PC-3 (cell line): ENCODE measurements around the gene DYSF. TPM values are rescaled to one million over a fixed set of nuclear protein-coding genes. Genes with fewer than 3 reads are reported as not detected.

ENCODE experiments used
- ATAC-seq: fragments of 200-7000 bp; cut with Tn5 transposase; 2 replicates; pipeline ENCODE4 v1.9.1; 2020; ENCODE audit warnings: mild to moderate bottlenecking, moderate library complexity
- BruUV-seq: library from RNA; stranded (reverse); fragments of 400-500 nt; replicated peaks from 2 replicates; lab custom pipeline; 2021; lab: Mats Ljungman, UMichigan
- CTCF ChIA-PET: fragments of 300-600 bp; sonication (Branson Sonifier 250); formaldehyde crosslinking; loops from one replicate; lab custom pipeline; 2022; ENCODE audit warnings: antibody characterized with exemption; lab: Charles Lee
- POLR2A ChIA-PET: fragments of 300-600 bp; sonication (Branson Sonifier 250); formaldehyde crosslinking; loops from one replicate; lab custom pipeline; 2022; ENCODE audit warnings: antibody characterized with exemption; ENCODE audit not compliant: unreplicated experiment; lab: Charles Lee
- DNase-seq: peaks from one replicate; pipeline ENCODE4 v3.0.0-alpha.2; 2015
- H2AFZ ChIP-seq: fragments of 300-600 bp; sonication (generic); 2 replicates; pipeline ENCODE4 v1.6.0; 2016; ENCODE audit warnings: antibody characterized with exemption, low read length
- H3F3A ChIP-seq: fragments of 300-600 bp; sonication (generic); one replicate; pipeline ENCODE4 v1.6.0; 2017; ENCODE audit warnings: antibody characterized with exemption, low read length, control low read depth, mild to moderate bottlenecking; ENCODE audit not compliant: unreplicated experiment
- H3K27ac ChIP-seq: fragments of 300-600 bp; sonication (generic); 2 replicates; pipeline ENCODE4 v1.5.1; 2016; ENCODE audit warnings: mild to moderate bottlenecking, low read length
- H3K27me3 ChIP-seq: fragments of 300-600 bp; sonication (generic); 2 replicates; pipeline ENCODE4 v1.6.1; 2016; ENCODE audit warnings: low read length, mixed read lengths
- H3K36me3 ChIP-seq: fragments of 300-600 bp; sonication (generic); 2 replicates; pipeline ENCODE4 v1.6.1; 2016; ENCODE audit warnings: low read depth, mixed run types, low read length, mixed read lengths
- H3K4me1 ChIP-seq: fragments of 300-600 bp; sonication (generic); 2 replicates; pipeline ENCODE4 v1.5.1; 2016; ENCODE audit warnings: low read length; ENCODE audit not compliant: insufficient read depth
- H3K4me2 ChIP-seq: fragments of 300-600 bp; sonication (generic); 2 replicates; pipeline ENCODE4 v1.6.0; 2016; ENCODE audit warnings: low read length
- H3K4me3 ChIP-seq: fragments of 300-600 bp; sonication (generic); 2 replicates; pipeline ENCODE4 v1.5.1; 2016; ENCODE audit warnings: mild to moderate bottlenecking, low read length, mixed read lengths
- H3K79me2 ChIP-seq: fragments of 300-600 bp; sonication (generic); 2 replicates; pipeline ENCODE4 v1.6.1; 2017; ENCODE audit warnings: low read length, mixed read lengths
- H3K9ac ChIP-seq: fragments of 300-600 bp; sonication (generic); 2 replicates; pipeline ENCODE4 v1.6.0; 2016; ENCODE audit warnings: mild to moderate bottlenecking, low read length
- H3K9me2 ChIP-seq: fragments of 300-600 bp; sonication (generic); replicated peaks from 2 replicates; pipeline ENCODE4 v1.6.1; 2016; ENCODE audit warnings: mixed run types, low read length, mixed read lengths
- H3K9me3 ChIP-seq: fragments of 300-600 bp; sonication (generic); 2 replicates; pipeline ENCODE4 v1.6.1; 2016; ENCODE audit warnings: low read length, mixed read lengths
- H4K20me1 ChIP-seq: fragments of 300-600 bp; sonication (generic); 2 replicates; pipeline ENCODE4 v1.6.1; 2016; ENCODE audit warnings: low read length, mixed read lengths
- EZH2 ChIP-seq: fragments of 300-600 bp; sonication (generic); IDR thresholded peaks from one replicate; pipeline ENCODE4 v1.6.1; 2017; ENCODE audit warnings: antibody characterized with exemption, mild to moderate bottlenecking, low read length; ENCODE audit not compliant: unreplicated experiment
- EZH2phosphoT487 ChIP-seq: fragments of 300-600 bp; sonication (generic); IDR thresholded peaks from 2 replicates; pipeline ENCODE4 v1.6.1; 2018; ENCODE audit warnings: mild to moderate bottlenecking, antibody characterized with exemption, low read length, borderline replicate concordance
- intact Hi-C: fragments of 100-400 bp; cut with micrococcal nuclease; formaldehyde crosslinking; loops from 2 replicates; pipeline ENCODE4 v1.9.0; 2023
- total RNA-seq: library from RNA; depleted of rRNA; stranded (reverse); fragments of >200 nt; gene quantifications from 2 replicates; pipeline ENCODE4 v1.2.3, GENCODE V29; 2014
- TF ChIP-seq, protein P1 (sequence below): fragments of 300-600 bp; sonication (generic); conservative IDR thresholded peaks from 2 replicates; pipeline ENCODE4 v1.5.1; 2017; ENCODE audit warnings: antibody characterized with exemption, low read depth, mild to moderate bottlenecking, low read length

Gene DYSF
- total RNA-seq, 1 experiment from 2014 or later: 13.0 TPM

DNA sequence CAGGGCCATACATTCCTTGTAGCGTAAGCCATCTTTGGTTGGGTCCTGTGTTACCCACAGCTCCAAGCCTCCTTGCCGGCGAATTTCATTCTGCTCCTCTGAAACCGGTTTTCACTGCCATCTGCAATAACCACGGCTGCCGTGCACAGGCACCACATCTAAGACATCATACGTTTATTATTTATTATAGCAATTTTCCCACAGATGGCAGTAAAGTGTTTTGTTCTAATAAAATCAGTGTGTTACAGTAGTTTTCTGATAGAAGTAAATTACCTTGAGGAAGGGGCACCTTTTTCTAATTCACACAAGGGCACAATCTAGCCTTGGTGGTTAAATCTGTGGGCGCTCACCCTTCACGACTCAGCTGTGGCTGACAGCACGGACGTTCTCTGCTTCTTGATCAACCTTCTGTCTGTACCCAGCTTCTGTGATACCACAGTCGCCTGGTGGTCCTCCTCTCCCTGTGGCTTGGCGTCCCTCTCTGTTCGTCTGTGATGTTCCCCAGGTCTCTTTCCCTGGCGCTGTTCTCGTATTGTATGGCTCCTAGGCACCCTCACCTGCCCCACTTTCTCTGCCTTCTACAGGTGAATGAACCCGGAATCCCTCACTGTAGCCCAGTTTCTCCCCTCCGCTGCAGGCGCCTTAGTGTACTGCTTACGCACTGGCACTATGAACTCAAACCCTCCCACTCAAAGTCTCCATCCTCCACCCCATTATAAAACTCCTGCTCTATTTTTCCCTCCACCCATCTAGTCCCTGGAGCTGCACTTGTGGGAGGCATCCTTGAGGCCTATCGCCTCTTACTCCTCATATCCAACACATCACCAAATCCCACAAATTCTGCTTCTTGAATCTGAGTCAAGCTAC lies 236.8 kb downstream of the DYSF start:
- no peaks in the 10 kb centered on the region for H4K20me1 ChIP-seq
- no TSS peak for BruUV-seq
- no peak overlapping the region for H3K4me2 ChIP-seq
- intact Hi-C loops: no loop called here
- H3K27me3 ChIP-seq: no peaks in the 10 kb centered on the region
- no peaks in the 10 kb centered on the region for H3K36me3 ChIP-seq
- no peaks in the 10 kb centered on the region for H3K9me3 ChIP-seq
- 0 out of 2 replicates have a peak, but pooled peaks have one; percentile 22 for ATAC-seq
- no peaks in the 10 kb centered on the region for H3K4me1 ChIP-seq
- no peaks in the 10 kb centered on the region for H3F3A ChIP-seq
- CTCF ChIA-PET: no interaction called here
- no peak overlapping the region for H2AFZ ChIP-seq
- TF ChIP-seq, protein P1, sequence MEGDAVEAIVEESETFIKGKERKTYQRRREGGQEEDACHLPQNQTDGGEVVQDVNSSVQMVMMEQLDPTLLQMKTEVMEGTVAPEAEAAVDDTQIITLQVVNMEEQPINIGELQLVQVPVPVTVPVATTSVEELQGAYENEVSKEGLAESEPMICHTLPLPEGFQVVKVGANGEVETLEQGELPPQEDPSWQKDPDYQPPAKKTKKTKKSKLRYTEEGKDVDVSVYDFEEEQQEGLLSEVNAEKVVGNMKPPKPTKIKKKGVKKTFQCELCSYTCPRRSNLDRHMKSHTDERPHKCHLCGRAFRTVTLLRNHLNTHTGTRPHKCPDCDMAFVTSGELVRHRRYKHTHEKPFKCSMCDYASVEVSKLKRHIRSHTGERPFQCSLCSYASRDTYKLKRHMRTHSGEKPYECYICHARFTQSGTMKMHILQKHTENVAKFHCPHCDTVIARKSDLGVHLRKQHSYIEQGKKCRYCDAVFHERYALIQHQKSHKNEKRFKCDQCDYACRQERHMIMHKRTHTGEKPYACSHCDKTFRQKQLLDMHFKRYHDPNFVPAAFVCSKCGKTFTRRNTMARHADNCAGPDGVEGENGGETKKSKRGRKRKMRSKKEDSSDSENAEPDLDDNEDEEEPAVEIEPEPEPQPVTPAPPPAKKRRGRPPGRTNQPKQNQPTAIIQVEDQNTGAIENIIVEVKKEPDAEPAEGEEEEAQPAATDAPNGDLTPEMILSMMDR: 0 out of 2 replicates have a peak, but pooled peaks have one; percentile 13
- no peak for TF ChIP-seq EZH2
- no peaks in the 10 kb centered on the region for H3K79me2 ChIP-seq
- POLR2A ChIA-PET: no interaction called here
- H3K4me3 ChIP-seq: no peak overlapping the region
- peak; percentile 9 for DNase-seq
- no peak overlapping the region for H3K9ac ChIP-seq
- no peaks in the 10 kb centered on the region for H3K9me2 ChIP-seq
- H3K27ac ChIP-seq: no peak overlapping the region

DNA sequence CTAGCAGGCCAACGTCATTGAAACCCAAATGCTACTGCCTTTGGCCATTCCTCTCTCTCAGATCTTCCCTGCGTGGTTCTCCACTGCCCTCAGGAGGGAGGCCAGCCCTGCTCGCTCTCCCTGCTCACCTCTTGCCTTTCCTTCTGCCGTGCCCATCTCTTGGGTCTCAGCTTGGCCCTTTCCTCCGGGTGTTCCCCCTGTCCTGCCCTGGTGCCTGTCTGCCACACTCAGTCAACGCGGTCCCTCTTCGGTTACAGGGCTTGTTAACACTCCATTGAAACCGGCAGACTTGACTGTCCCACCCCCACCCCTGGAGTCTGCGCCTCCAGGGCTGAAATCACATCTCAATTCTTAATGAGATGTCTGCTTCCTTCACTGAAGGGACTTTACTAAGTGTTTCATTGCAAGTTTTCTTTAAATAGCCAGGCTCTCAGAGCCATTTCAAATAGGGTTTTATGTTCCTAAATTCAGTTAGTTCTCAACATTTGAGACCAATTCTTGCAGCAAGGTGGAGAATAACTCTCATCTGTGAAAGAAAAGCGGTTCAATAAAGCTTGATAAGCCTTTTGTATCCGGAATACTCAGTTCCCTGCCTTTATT lies 237.6 kb downstream of the DYSF start:
- DNase-seq (no peak), ATAC-seq (no peak)
- Histone ChIP-seq H3F3A (no peaks in the 10 kb centered on the region), H3K9me2 (no peaks in the 10 kb centered on the region), H3K4me1 (no peaks in the 10 kb centered on the region), H3K9me3 (no peaks in the 10 kb centered on the region), H3K36me3 (no peaks in the 10 kb centered on the region), H3K27me3 (no peaks in the 10 kb centered on the region), H3K27ac (no peak overlapping the region), H3K4me2 (no peak overlapping the region), H2AFZ (no peak overlapping the region), H3K79me2 (no peaks in the 10 kb centered on the region), H4K20me1 (no peaks in the 10 kb centered on the region), H3K9ac (no peak overlapping the region), H3K4me3 (no peak overlapping the region)
- POLR2A ChIA-PET: no interaction called here
- TF ChIP-seq EZH2phosphoT487 (no peak), EZH2 (no peak)
- TF ChIP-seq, protein P1: no peak
- no TSS peak for BruUV-seq
- CTCF ChIA-PET: no interaction called here
- intact Hi-C loops: no loop called here
